B cell (primary cell): ENCODE measurements around the gene CMIP. TPM values are rescaled to one million over a fixed set of nuclear protein-coding genes. Genes with fewer than 3 reads are reported as not detected.

Experiments
- ATAC-seq: fragments of 200-7000 bp; cut with Tn5 transposase; one replicate; pipeline ENCODE4 v1.10.0; 2021; ENCODE audit warnings: low read depth, mild to moderate bottlenecking, moderate number of reproducible peaks, moderate library complexity
- CTCF ChIA-PET: fragments of 350-600 bp; sonication (Branson Sonifier 250); formaldehyde crosslinking; loops from one replicate; lab custom pipeline; 2021; ENCODE audit warnings: antibody characterized with exemption, inconsistent platforms; lab: Charles Lee
- POLR2A ChIA-PET: fragments of 350-600 bp; sonication (Branson Sonifier 250); formaldehyde crosslinking; loops from one replicate; lab custom pipeline; 2021; ENCODE audit warnings: antibody characterized with exemption; lab: Charles Lee
- DNase-seq: peaks from one replicate; pipeline ENCODE4 v3.0.0; 2013
- H2AFZ ChIP-seq: 2 replicates; pipeline ENCODE4 v1.6.1; 2012; ENCODE audit warnings: mild to moderate bottlenecking, low read depth, low read length; ENCODE audit not compliant: insufficient read depth, poor library complexity, severe bottlenecking
- H3K27ac ChIP-seq, 2 donors: 1 replicate in 1 of 2; 2 replicates in 1 of 2; pipeline ENCODE4 v1.5.1; 2012 to 2013; ENCODE audit warnings: low read length in 2 of 2, mild to moderate bottlenecking in 2 of 2, moderate library complexity in 1 of 2
- H3K27me3 ChIP-seq, 4 experiments: fragments of 200-600 bp in 1 of 4; sonication (generic) in 1 of 4; replicated peaks in 1 of 4; 1 replicate in 2 of 4; 2 replicates in 2 of 4; pipeline versions ENCODE4 v1.6.1 to v1.7.0; 2013 to 2016; ENCODE audit warnings: low read length in 3 of 4, mild to moderate bottlenecking in 2 of 4, mixed read lengths in 1 of 4, moderate library complexity in 1 of 4; ENCODE audit not compliant: insufficient read depth in 4 of 4, control insufficient read depth in 3 of 4; ENCODE audit errors: control extremely low read depth in 1 of 4
- H3K36me3 ChIP-seq, 2 experiments: replicated peaks in 1 of 2; 1 replicate in 1 of 2; 2 replicates in 1 of 2; pipeline versions ENCODE4 v1.6.1 to v1.7.1; 2013; ENCODE audit warnings: low read length in 1 of 2; ENCODE audit not compliant: insufficient read depth in 2 of 2, control insufficient read depth in 1 of 2; ENCODE audit errors: control extremely low read depth in 1 of 2, extremely low read depth in 1 of 2
- H3K4me1 ChIP-seq, 2 donors: fragments of 200-600 bp in 1 of 2; sonication (generic) in 1 of 2; 1 replicate in 1 of 2; 2 replicates in 1 of 2; pipeline versions ENCODE4 v1.5.1 to v1.6.1; 2013 to 2017; ENCODE audit warnings: low read length in 2 of 2; ENCODE audit not compliant: control insufficient read depth in 2 of 2, insufficient read depth in 2 of 2
- H3K4me2 ChIP-seq: replicated peaks from 2 replicates; pipeline ENCODE3; 2012; ENCODE audit warnings: mild to moderate bottlenecking, low read depth, low read length; ENCODE audit not compliant: poor library complexity, severe bottlenecking
- H3K4me3 ChIP-seq, 5 experiments: fragments of 200-600 bp in 1 of 5; sonication (generic) in 1 of 5; 1 replicate in 3 of 5; 2 replicates in 2 of 5; pipeline versions ENCODE4 v1.5.1 to v1.7.0; 2011 to 2016; ENCODE audit warnings: low read length in 4 of 5, mild to moderate bottlenecking in 4 of 5, low read depth in 2 of 5, control low read depth in 1 of 5, moderate library complexity in 1 of 5; ENCODE audit not compliant: insufficient read depth in 1 of 5; ENCODE audit errors: control extremely low read depth in 1 of 5, extremely low read depth in 1 of 5
- H3K79me2 ChIP-seq: fragments of 200-600 bp; sonication (generic); one replicate; pipeline ENCODE4 v1.6.0; 2016; ENCODE audit warnings: low read length; ENCODE audit not compliant: control insufficient read depth, insufficient read depth
- H3K9ac ChIP-seq: fragments of 200-600 bp; sonication (generic); 2 replicates; pipeline ENCODE4 v1.6.1; 2017; ENCODE audit warnings: mild to moderate bottlenecking, low read length, moderate library complexity
- H3K9me3 ChIP-seq, 3 donors: one replicate each; pipeline versions ENCODE4 v1.6.1 to v1.7.1; 2013; ENCODE audit warnings: low read length in 2 of 3; ENCODE audit not compliant: control insufficient read depth in 2 of 3, insufficient read depth in 1 of 3; ENCODE audit errors: control extremely low read depth in 1 of 3
- H4K20me1 ChIP-seq: 2 replicates; pipeline ENCODE4 v1.6.0; 2012; ENCODE audit warnings: mild to moderate bottlenecking, low read length; ENCODE audit not compliant: insufficient read depth, control insufficient read depth, poor library complexity, severe bottlenecking
- H3K27ac Mint-ChIP-seq: one replicate; pipeline ENCODE4 v1.8.0; 2021; ENCODE audit warnings: mixed read lengths
- H3K27me3 Mint-ChIP-seq: one replicate; pipeline ENCODE4 v1.8.0; 2021; ENCODE audit warnings: mixed read lengths
- H3K4me1 Mint-ChIP-seq: one replicate; pipeline ENCODE4 v1.8.0; 2021; ENCODE audit warnings: mixed read lengths
- H3K4me3 Mint-ChIP-seq: one replicate; pipeline ENCODE4 v1.8.0; 2021; ENCODE audit warnings: mixed read lengths
- H3K9me3 Mint-ChIP-seq: one replicate; pipeline ENCODE4 v1.8.0; 2022; ENCODE audit warnings: mixed read lengths; ENCODE audit not compliant: insufficient read depth
- EZH2 ChIP-seq: IDR thresholded peaks from 2 replicates; pipeline ENCODE4 v1.6.1; 2012; ENCODE audit warnings: borderline replicate concordance, low read depth, mild to moderate bottlenecking, moderate library complexity, low read length; ENCODE audit not compliant: insufficient read depth, poor library complexity, severe bottlenecking
- WGBS: methylation state at CpG from one replicate; pipeline ENCODE4 v1.1.5; 2013; ENCODE audit warnings: missing lambda C conversion rate; ENCODE audit not compliant: insufficient coverage; 5-methylcytosine and 5-hydroxymethylcytosine counted together
- intact Hi-C: fragments of 100-400 bp; cut with micrococcal nuclease; formaldehyde crosslinking; loops from one replicate; pipeline ENCODE4 v1.10.0; 2022
- polyA plus RNA-seq: library from polyadenylated mRNA; depleted of rRNA; stranded (reverse); fragments of >200 nt; gene quantifications from 2 replicates; pipeline ENCODE4 v1.2.3, GENCODE V29; 2012
- total RNA-seq, 2 donors: library from RNA; stranded (reverse); fragments of 120-200 nt in 1 of 2; gene quantifications; 1 replicate in 1 of 2; 2 replicates in 1 of 2; pipeline versions ENCODE4 v1.2.3 to v1.2.4, GENCODE V29; 2013 to 2022
- TF ChIP-seq, protein P1 (sequence below): fragments of 200-600 bp; IDR thresholded peaks from one replicate; pipeline ENCODE4 v1.8.0; 2022; ENCODE audit warnings: antibody characterized with exemption, mild to moderate bottlenecking

Gene CMIP
- total and polyA plus RNA-seq, 2 donors (not counting 1 experiment from before 2014, with no cell fraction given) = 27.1 to 155 TPM

DNA sequence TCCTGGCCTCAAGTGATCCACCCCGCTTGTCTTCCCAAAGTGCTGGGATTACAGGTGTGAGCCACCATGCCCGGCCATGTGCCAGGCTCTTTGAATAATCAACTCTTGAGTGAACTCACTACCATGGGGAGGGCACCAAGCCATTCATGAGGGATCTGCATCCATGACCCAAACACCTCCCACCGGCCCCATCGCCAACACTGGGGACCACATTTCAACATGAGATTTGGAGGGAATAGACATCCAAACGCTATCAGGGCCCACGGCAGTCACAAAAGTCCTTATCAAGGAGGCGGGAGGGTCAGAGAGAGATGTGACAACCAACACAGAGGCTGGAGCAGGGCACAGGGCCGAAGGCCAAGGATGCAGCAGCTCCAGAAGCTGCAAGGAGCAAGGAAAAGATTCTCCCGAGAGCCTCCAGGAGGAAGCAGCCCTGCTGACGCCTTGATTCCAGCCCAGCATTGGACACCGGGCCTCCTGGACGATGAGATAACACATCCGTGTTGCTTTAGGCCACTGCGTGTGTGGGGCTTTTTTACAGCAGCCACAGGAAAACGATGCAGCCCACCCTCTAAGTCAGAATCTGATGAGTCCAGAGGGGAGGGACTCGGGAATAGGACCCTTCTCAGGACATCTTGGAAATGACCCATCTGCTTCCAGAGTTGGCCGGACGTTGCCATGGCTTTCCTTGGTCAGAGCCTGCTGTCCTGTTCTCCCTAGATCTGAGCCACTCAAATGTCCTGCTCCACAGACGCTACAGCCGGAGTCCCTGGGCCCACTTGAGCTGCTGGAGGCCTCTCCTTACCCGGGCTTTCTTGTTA is 47.3 kb upstream of the CMIP start:
- H3K9me3 Mint-ChIP-seq = no peaks in the 10 kb centered on the region
- POLR2A ChIA-PET = no interaction called here
- TF ChIP-seq, protein P1, sequence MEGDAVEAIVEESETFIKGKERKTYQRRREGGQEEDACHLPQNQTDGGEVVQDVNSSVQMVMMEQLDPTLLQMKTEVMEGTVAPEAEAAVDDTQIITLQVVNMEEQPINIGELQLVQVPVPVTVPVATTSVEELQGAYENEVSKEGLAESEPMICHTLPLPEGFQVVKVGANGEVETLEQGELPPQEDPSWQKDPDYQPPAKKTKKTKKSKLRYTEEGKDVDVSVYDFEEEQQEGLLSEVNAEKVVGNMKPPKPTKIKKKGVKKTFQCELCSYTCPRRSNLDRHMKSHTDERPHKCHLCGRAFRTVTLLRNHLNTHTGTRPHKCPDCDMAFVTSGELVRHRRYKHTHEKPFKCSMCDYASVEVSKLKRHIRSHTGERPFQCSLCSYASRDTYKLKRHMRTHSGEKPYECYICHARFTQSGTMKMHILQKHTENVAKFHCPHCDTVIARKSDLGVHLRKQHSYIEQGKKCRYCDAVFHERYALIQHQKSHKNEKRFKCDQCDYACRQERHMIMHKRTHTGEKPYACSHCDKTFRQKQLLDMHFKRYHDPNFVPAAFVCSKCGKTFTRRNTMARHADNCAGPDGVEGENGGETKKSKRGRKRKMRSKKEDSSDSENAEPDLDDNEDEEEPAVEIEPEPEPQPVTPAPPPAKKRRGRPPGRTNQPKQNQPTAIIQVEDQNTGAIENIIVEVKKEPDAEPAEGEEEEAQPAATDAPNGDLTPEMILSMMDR = no peak
- TF ChIP-seq EZH2 = no peak
- WGBS = 92% methylated on average over 20 of the region's 21 CpGs
- peaks cover 0 to 4% (median 0%) of the 10 kb centered on the region in 3 donors for H3K9me3 ChIP-seq
- H3K9ac ChIP-seq = no peak overlapping the region
- no peaks in the 10 kb centered on the region for H3K36me3 ChIP-seq
- ATAC-seq (no peak), DNase-seq (no peak)
- no peaks in the 10 kb centered on the region for H3K4me1 ChIP-seq
- no peak overlapping the region for H3K4me3 ChIP-seq
- H3K27me3 ChIP-seq = peaks cover 0 to under 1% (median 0%) of the 10 kb centered on the region in 4 experiments
- CTCF ChIA-PET = interaction anchor here (0.6 to 1.1 kb wide), 3 partner anchors 36 to 326 kb away, joined by 3 to 4 read pairs (median 4); no protein-coding TSS in a partner anchor
- H3K27me3 Mint-ChIP-seq = no peaks in the 10 kb centered on the region
- no peaks in the 10 kb centered on the region for H3K4me1 Mint-ChIP-seq
- H3K27ac Mint-ChIP-seq = no peak overlapping the region
- H3K4me3 Mint-ChIP-seq = no peak overlapping the region
- H4K20me1 ChIP-seq = no peaks in the 10 kb centered on the region
- H2AFZ ChIP-seq = no peak overlapping the region
- no peaks in the 10 kb centered on the region for H3K79me2 ChIP-seq
- no peak overlapping the region for H3K27ac ChIP-seq
- intact Hi-C loops = no loop called here
- no peak overlapping the region for H3K4me2 ChIP-seq

GRCh38 chr16:81397879-81398520 is 46.6 kb upstream of the CMIP start:
- Mint-ChIP-seq H3K4me3 (no peak overlapping the region), H3K27me3 (no peaks in the 10 kb centered on the region), H3K9me3 (no peaks in the 10 kb centered on the region), H3K4me1 (no peaks in the 10 kb centered on the region), H3K27ac (no peak overlapping the region)
- WGBS = 68% methylated on average over 10 of the region's 14 CpGs
- Histone ChIP-seq H3K36me3 (no peaks in the 10 kb centered on the region), H2AFZ (no peak overlapping the region), H4K20me1 (no peaks in the 10 kb centered on the region), H3K9ac (no peak overlapping the region), H3K4me3 (no peak overlapping the region), H3K27me3 (peaks cover 0 to 7% (median 0%) of the 10 kb centered on the region in 4 experiments), H3K79me2 (no peaks in the 10 kb centered on the region), H3K4me1 (no peaks in the 10 kb centered on the region), H3K27ac (no peak overlapping the region), H3K9me3 (peaks cover 0 to 4% (median 0%) of the 10 kb centered on the region in 3 donors), H3K4me2 (no peak overlapping the region)
- intact Hi-C loops = no loop called here
- TF ChIP-seq, protein P1 = no peak
- TF ChIP-seq EZH2 = no peak
- ATAC-seq (no peak), DNase-seq (no peak)
- POLR2A ChIA-PET = no interaction called here
- CTCF ChIA-PET = interaction anchor here (0.6 to 1.1 kb wide), 3 partner anchors 35 to 326 kb away, joined by 3 to 4 read pairs (median 4); no protein-coding TSS in a partner anchor
